ENCODE data around the gene GNG7.

GRCh38 chr19:2476451-2477140, 225.9 kb downstream of the GNG7 start:
- no peak for TF ChIP-seq CTCF (IDR thresholded peaks at IDR 0.05; ENCODE audit: low read length)
- no peak for TF ChIP-seq EZH2phosphoT487 (IDR thresholded peaks at IDR 0.05; ENCODE audit: low read length)

Measured in MM.1S (cell line).